SIG-M5 treated with dmso at 0.1 percent for 504 hours (cell line): Measurements from ENCODE around the gene ASTN2.

Experiments
- DNase-seq: peaks from one replicate; lab custom pipeline; 2025; ENCODE audit not compliant: unreplicated experiment; lab: John Stamatoyannopoulos, UW

ASTN2 gene

DNA sequence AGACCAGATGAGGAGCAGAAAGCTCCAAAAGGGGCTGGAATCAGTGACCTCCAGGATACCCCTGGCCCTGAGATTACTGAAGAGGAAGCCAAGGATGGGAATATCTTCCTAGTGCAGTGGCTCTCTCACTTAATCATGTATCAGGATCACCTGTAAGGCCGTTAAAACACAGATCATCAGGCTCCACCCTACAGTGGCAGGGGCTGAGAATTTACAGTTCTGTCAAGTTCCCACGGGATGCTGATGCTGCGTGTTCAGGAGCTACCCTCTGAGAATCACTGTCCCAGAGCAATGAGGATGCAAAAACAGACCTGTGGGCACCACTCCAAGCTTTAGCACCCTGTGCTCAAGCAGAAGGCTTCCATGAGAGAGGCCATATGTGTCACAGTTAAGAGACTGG lies 291.9 kb downstream of the ASTN2 start:
- no peak for DNase-seq

DNA sequence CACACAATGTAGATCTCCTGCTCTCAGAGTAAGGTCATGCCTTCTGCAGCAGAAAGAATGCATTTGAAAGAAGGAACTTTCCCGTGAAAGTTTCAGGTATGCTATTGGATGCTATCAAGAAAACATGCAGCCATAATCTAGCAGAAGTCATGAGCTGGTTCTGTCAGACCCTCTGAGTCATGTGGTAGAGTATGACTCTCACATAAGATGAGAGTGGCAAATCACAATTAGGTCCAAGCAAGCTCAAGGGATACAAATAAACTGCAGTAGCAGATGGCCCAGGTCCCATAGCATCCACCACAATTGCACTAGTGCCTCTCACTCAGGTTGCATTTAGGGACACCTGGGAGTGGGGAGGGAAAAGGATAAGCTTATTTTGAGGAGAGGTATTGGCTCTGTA lies 292.8 kb downstream of the ASTN2 start:
- no peak for DNase-seq

DNA sequence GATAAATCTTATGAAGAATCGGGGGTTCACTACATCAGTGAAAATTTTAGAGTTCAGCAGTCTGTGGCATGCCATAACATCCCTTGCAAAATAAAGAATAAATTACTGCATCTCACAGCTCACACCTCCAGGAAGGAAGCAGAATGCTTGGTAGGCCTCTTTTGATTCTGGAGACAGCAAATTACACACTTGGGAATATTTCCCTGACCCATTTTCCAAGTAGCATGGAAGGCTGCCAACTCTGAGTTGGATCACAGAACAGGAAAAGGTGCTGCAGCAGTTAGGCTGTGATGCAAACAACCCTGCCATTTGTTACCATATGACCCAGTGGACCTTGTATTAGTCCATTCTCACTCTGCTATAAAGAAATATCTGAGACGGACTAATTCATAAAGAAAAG lies 293.5 kb downstream of the ASTN2 start:
- no peak for DNase-seq

DNA sequence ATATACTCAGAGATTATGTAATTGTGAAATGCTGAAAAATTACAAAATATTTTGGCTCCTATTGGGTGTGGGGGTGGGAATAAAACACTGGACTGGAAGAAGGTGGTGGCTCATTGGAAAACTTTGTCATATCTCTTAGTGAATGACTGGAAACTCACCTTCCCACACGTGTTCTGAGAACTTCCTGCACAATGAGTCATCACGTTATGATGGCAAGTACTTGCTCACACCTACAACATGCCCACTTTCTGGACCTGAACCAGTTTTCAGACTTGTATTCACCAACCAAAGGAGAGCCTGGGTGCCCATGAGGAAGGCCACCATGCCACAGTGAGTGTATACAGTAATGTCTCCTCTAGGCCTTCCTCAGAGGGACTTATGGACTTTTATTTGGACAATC lies 294.8 kb downstream of the ASTN2 start:
- DNase-seq, result no peak

DNA sequence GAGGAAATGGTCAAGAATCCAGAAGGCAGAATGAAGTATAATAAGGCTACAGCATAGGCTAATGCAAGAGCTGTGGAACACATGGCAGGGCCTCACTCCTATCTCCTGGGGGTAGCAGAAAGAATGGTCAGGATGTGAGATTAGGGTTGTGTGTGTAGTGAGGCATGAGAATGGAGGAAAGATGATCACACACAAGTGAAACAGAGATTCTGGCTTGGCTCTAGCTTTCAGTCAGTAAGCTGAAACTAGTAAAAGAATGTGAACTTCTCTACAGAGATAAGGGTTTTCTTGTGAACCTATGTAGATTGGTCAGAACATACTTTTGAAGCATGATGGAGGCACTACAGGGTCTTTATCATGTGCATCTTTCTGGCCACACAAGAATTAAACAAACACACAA lies 298.8 kb downstream of the ASTN2 start:
- DNase-seq, result no peak

DNA sequence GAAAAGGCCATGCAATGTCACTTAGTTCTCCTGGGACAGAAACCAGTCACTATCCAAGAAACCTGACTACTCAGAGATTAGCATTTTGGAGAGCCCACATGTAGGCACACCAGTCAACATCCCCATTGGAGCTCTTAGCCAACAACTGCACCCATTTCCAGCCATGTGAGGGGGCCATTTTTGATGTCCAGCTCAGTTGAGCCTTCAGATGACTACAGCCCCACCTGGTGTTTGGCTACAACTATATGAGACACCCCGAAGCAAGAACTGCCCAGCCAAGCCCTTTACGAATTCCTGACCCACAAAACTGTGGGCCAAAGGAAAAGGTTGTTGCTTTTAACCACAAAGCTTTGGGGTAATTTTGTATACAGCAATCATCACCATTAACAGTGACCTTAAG lies 300.1 kb downstream of the ASTN2 start:
- DNase-seq, result no peak

DNA sequence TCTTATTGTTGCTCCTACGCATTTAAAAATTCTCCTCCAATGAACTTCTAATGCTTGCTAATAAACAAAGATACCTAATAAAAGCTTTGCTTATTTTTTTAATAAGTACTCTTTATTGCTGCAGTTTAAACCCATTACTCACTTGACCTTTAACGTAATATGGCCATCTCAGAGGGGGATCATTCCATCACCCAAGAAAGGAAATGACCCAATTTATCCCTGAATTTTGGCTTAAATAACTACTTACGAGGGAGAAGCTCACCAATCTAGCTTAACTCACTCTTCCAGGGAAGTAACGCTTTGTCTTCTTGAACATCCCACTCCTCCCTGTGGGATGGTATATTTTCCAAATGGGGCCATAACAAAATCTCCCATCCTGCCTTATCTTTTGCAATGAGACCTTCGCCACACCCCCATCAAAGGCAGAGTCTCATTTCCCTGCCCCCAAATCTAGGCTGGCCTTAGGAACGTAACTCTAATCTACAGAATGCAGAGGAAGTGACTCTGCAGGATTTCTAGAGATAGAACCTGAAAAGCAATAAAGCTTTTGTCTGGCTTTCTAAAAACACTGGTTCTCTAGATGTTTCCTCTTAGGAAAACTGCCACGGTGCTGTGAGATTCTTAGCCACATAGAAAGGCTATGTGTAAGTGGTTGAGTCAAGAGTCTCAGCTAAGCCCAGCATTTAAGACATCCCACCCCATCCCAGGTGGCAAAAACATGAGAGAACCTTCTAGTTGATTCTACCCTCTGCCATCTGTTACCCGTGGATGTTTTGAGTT lies 310.0 kb downstream of the ASTN2 start:
- DNase-seq, result no peak

DNA sequence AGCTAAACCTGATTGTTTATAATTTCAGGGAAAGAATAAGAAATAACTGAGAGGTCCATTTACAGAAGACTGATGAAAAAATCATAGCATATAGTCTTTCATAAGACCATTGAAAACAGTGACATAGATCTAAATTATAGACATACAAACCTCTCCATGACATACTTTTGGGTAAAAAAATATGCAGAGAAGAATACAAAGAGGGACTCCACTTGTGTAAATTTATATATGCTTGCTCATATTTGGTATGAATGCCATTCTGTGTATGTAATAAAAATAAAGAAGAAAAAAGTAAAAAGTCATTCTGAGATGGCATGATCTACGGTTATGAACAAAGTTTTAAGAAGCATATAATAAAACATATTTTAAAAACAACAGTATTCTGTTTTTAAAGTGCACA lies 310.7 kb downstream of the ASTN2 start:
- no peak for DNase-seq

DNA sequence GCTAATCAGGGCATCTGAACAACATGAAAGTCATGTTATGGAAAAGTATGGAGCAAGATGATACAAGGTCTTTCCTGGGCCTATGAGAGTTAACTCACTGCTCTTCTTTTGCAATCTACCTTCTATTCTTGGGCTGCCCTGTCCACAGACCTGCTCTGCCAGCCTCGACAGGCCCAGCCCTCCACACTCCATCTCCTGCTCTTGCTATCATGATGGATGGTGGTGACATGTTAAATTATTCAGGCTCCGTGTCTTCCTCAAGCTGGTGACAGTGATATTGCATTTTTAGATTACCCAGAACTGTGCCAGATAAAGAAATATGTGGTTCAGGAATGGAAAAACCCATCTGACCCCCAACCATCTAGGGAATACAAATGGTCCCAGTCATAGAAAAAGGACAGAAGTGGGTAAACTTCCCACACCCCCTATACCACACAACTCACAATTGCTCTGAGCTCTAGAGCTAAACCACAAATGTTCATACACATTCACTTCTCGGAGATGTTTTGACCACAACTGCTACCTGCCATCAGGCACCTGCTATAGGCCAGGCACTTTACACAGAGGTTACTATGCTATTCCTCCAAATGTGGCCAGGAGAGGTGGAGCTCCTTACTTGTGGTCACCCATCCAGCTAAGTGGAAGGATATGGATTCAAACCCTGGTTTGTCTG lies 311.3 kb downstream of the ASTN2 start:
- DNase-seq, result no peak

DNA sequence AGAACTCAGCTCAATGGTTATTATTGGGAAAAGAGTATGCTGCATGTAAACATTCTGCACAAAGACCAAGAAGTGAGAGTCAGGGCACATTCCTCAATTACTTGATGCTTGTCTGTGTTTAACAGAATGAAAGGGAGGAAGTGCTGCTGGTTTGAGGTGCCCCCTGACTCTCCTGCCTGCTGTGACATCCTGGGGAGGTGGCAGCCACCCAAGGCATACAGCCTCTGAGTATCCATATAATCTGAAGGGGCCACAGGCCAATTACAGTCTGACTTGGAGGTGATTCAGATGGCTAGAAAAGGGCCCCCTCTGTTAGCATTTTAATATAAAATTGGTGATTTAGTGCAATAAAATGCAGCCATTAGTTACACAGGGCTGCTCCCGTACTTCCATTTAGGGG lies 313.8 kb downstream of the ASTN2 start:
- DNase-seq, result no peak

DNA sequence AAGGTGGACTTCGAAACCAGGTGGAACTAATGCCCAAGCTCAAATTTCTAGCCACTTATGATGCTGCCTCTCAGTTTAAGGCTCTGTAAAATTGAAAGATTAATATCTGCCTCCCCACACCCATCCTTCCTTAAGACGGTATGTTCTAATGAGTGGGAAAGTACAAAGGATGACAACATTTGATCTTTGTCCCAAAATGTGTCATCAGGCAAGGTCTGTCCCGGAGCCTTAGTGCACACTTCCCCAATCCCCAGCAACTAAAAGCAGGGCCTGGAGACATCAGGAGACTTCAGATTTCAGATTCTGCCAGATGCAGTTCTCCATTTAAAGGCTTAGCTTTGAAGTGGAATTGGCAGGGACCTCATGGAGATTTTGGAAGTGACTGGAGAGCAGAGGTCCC lies 316.5 kb downstream of the ASTN2 start:
- DNase-seq, result no peak

DNA sequence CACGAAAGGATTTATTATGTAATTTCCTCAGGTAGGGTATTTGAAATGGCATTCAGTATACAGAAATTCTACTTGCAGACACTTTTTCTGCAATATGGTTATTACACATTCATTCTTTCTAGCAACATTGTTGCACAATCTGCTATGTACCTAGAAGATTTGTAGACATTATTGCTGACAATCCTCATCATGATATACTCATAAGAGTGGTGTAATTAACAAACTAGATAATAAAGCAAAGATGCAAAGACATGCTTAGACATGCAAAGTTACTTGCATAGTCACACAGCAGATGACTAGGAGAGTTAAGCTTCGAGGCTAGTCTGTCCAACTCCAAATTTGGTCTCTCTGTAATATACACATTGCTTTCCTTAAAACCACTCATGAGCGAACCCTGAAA lies 317.1 kb downstream of the ASTN2 start:
- no peak for DNase-seq

DNA sequence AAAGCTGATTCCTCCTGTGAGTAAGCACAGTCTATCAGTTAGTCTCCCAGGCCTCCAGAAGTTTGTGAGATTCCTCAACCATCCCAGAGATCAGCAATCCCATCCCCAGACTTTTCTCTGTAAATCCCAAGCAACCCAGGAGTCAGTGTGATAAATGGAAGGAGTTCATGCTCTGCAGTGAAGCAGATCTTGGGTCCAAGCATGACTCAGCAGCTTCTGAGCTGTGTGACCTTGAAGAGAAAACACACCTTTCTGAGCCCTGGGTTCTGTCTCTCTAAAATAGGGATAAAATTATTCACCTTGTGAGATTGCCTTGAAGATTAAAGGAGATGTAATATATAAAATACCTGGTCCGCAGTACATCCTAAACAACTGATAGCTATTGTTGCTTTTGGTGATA lies 318.7 kb downstream of the ASTN2 start:
- DNase-seq, result no peak

DNA sequence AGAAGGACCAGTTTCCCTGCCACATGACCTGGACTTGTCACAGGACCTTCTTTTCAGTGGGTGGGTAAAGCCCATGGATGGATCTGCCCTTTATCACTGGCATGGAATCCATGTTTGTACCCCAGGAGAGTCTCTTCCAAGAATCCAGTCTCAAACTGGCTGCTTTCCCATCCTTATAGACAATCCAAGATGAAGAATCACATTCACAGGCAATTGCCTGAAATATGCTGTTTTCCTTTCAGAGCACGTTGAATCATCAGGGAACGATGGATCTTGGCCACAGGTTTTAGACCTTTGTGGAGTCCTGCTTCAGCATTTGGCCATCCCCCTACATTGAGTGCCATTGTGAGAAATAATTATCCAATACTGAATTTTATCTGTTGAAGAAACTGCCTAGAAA lies 319.8 kb downstream of the ASTN2 start:
- no peak for DNase-seq

DNA sequence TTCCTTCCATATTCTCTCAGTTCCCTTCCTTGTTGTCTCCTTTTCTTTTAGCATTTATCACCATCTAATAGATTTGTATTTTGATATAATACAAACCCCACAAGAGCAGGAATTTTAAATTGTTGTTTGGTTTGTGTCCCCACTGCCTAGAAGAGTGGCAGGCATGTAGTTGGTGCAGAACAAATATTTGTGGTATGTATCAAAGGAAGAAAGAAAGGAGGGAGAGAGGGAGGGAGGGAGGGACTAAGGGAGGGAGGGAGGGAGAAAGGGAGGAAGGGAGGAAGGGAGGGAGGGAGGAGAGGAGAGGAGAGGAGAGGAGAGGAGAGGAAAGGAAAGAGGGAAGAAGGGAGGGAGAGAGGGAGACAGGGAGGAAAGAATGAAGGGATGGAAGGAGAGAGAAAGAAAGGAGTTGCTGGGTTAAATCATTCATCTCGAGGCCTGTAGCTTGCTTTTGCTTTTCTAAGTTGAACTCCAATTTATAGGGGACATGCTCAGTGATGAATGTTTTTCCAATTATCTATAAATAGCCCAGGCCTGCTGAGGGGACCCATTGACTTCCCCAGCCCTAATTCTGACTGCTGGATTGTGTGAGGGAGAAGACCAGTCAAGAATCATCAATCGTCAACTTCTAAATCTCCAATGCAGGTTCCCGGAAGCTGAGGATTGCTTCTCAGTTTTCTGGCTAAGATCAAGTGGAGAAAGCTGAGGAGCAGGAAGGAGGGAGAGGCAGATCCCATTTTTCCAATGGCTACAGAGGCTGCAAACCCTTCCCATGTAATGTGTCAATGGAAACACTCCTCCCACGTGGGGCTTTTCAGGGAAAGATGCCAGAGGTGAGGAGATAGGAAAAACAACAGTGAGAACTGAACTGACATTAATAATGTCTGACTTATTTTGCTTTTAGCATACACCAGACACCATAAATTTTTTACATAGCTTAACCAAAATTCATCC lies 320.7 kb downstream of the ASTN2 start:
- no peak for DNase-seq

DNA sequence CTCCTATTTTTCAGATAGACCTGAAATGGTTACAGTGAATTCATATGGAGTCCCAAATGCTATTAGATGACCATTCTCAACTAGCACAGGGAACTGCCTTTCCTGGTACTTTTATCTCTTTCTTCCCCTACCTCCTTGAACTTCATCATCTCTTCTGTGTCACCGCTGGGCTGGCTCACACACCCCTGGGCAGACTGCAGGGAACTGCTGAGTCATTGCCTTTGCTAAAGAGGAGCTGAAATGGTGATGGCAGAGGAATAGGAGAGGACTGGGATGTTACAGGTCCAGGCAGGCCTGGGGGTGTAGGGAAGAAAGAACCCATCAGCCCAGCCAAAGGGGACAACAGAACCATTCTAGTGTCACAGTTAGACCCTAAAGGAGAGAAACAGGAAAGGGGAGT lies 322.3 kb downstream of the ASTN2 start:
- DNase-seq, result no peak

DNA sequence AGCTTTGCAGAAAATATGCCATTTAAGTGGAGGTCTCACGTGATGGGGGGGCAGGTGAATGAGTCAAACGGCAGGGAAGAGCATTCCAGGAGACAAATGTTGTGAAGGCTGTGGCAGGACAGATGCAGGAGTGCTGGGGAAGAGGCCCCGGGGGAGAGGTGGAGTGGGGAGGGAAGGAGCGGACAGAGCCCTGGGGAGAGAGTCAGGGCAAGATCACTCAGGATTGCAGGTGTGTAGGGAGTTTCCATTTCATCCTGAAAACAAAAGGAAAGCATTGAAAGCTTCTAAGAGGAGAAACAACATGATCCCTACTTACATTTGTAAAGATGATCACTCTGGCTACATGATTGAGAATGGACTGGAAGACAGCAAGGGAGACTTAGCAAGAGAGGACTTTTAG lies 323.3 kb downstream of the ASTN2 start:
- no peak for DNase-seq

DNA sequence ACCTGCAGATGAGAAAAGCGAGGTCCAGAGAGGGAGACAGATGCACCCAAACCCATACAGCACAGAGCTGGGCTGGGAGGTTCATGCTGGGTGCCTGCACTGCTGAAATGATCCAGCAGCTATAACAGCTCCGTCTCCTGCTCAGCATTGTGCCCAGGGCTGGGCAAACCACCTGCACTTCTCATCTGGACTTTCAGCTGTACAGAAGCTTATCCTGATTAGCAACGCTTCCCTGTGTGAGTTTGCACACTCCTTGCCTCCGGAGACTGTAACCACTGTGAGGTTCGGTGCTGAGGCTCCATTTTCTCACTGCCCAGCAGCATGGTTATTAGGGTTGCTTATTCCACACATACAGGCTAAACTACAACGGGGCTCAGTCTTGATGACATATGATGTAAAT lies 326.1 kb downstream of the ASTN2 start:
- no peak for DNase-seq

DNA sequence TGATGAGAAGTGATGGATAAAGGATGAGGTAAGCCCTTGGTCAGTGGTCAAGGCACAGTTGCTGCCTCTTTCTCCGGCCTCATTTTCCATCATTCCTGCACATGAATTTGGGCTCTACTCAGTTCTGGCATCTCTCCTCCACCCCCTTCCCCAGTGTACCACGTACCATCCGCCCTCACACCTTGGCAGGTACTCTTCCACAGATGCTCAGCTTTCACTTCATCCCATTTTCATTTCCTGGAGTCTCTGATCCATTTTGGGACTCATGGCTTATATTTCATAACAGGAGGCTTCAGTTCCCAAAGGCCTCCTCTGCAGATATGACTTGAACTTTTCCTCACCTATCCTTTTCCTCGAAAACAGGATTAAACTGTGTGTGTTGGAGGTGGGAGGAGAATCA lies 326.7 kb downstream of the ASTN2 start:
- DNase-seq, result no peak

DNA sequence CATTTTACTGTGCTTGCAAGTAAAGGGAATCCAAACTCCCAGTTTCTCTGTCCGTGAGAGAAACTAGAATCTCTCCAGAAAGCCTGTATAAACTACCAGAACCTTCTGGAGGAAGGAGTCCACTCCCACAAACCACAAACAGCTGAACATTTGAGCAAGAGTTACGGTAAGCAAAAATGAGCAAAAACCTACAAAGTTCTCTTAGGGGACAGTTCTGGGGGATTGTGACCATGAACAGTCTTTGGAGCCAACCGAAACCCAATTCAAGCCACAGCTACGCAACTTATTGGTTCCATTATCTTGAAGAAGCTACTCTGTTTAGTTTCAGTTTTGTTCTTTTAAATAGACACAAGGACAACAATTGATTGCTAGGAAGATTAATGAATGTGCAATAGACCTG lies 330.6 kb downstream of the ASTN2 start:
- DNase-seq, result no peak

DNA sequence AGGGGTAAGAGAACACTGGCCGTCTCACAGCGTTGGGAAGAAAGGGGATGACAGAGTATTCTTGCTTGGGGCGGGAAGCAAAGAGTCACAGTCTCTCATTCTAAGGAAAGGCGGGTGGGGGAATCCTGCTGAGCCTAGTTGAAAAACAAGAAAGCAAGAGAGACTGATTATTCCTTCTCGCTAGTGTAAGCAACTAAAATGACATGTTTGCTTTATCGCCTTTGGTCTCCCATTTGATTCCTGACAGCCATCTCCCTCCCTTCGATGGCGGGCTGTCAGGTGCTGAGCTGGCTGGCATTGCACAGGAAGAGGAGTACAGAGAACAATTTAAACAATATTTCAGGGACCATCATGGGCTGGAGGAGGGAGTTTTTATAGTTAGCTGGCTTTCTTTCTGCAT lies 331.3 kb downstream of the ASTN2 start:
- no peak for DNase-seq
